Measurements from ENCODE around the gene MRPL54.

MRPL54 gene

DNA sequence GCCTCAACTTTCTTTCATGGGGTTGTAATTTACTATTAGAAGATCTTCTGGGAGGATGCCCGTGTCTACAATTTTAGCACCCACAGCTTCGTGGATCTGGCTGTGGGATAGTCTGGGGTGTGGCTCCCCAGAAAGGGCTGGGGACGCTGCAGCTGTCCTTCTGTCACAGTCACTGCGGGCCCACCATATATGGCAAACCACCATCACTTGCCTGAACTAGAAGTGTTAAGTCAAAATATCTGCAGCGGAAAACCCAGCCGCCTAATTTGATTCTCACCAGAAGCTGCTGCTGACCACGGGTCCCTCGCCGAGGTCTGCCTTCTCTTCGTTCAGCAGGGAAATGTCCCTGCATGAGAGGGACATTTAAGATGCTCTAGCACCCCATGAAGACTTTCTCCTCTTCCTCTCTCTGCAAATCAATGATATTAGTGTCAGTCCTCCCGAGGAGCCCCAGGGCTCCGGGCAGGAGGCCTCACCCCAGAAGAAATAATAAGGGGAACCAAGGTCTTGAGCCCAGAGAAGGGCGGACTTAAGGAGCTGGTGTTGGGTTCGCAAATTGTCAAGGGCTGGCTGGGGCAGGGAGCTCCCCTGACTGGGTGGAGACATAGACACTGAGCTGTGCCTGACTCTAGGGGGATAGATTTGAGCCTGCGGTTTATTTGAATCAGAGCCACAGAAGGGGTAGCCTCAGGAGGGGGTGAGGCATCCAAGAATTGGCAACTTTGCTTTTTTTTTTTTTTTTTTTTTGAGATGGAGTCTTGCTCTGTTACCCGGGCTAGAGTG lies 26.7 kb downstream of the MRPL54 start:
- no peak overlapping the region for H3K4me3 ChIP-seq (ENCODE audit: low read depth, low read length)
- no peak for TF ChIP-seq CTCF (IDR thresholded peaks at IDR 0.05; ENCODE audit: borderline replicate concordance, insufficient read depth, low read depth, low read length)

DNA sequence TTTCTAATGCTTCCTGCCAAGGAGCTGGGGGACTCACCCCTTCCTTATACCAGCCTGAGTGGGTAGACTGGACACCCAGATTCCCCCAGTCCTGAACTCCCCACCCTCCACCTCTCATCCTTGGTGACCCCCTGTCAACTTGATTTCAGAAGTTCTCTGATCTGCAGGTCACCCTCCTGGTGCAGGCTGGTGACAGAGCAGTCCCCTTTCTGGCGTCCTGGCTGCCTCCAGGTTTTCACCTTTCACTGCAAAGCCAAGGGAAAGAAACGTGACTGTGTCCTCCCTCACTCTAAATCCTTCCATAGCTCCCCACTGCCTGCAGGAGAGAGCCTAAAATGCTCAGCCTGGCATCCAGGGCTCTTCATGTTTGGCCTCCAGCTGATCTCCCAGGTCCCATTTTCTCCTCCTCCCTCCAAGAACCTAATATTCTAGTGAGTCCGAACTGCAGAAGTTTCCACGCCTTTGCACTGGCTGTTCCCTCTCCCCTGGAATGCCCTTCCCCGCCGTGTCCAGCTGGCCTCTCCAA lies 27.8 kb downstream of the MRPL54 start:
- H3K4me3 ChIP-seq (ENCODE audit: low read depth, low read length), result no peak overlapping the region
- TF ChIP-seq CTCF (IDR thresholded peaks at IDR 0.05; ENCODE audit: borderline replicate concordance, insufficient read depth, low read depth, low read length), result no peak

DNA sequence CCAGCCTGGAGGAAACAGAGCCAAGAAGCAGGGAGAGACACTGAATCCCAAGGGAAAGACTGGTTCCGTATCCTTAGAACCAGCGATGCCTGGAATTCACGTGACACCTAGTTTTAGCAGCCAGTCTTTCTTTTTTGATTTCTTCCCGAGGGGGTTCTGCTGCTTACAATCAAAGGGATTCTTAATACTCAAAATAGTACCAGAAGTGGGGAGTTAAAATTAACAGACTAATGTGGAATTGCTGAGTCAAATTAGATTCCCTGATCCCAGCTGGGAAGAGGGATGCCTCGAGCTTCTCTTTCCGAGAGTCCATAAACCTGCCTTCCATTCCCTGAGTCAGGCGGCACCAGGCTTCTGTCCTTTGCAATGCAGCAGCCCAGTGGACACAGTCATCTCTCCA lies 28.5 kb downstream of the MRPL54 start:
- H3K4me3 ChIP-seq (ENCODE audit: low read depth, low read length), result no peak overlapping the region
- no peak for TF ChIP-seq CTCF (IDR thresholded peaks at IDR 0.05; ENCODE audit: borderline replicate concordance, insufficient read depth, low read depth, low read length)

DNA sequence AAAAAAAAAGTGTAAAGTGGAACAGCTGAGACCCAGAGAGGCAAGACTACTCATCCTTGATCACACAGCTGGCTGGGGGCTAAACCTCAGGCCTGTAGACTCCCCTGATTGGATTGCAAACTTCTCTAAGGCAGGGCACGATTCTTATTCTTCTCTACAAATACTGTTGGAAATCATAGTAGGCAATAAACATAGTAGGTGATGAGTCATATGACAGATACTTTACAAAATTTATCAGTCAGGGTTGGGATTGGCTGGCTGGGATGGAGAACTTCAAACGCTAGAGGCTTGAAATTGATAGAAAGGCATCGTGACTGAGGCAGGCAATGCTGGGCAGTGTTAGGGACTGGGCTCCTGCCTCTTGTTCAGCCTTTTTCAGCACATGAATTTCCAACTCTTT lies 29.6 kb downstream of the MRPL54 start:
- no peak for TF ChIP-seq CTCF (IDR thresholded peaks at IDR 0.05; ENCODE audit: borderline replicate concordance, insufficient read depth, low read depth, low read length)
- no peak overlapping the region for H3K4me3 ChIP-seq (ENCODE audit: low read depth, low read length)

DNA sequence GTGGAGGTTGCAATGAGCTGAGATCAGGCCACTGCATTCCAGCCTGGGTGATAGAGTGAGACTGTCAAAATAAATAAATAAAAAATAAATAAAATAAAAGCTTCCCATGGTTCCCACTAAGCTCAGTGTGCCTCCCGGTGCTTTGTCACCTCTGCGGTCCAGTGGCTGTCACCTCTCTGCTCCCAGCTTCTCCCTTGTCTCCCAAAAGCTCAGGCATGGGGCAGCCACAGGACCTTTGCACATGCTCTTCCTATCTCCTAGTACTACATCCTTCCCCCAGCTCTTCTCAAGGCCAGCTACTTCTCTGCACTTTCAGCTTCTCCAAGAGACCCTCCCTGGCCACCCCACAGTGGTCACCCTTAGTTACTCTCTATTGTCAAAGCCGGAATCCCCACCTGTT lies 31.3 kb downstream of the MRPL54 start:
- TF ChIP-seq CTCF (IDR thresholded peaks at IDR 0.05; ENCODE audit: borderline replicate concordance, insufficient read depth, low read depth, low read length), result no peak
- no peak overlapping the region for H3K4me3 ChIP-seq (ENCODE audit: low read depth, low read length)

DNA sequence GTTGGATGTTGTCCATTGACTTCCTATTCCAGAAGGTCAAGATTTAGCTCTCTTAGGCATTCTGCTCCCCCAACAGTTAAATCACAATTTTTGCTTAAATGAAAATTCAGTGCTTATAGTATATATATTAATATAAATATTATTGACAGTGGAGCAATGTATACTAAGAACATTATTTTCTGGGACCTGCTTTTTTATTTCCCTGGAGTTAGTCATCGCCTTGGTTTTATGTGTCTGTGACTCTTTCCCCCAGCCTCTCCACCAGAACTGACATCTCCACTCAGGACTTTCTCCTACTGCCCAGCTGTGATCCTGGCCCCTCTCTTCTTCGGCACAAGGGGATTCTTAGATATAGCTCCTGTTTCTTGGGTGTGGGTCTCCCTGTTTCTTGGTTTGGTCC lies 33.9 kb downstream of the MRPL54 start:
- TF ChIP-seq CTCF (IDR thresholded peaks at IDR 0.05; ENCODE audit: borderline replicate concordance, insufficient read depth, low read depth, low read length), result no peak

GRCh38 chr19:3798137-3798536 lies 35.7 kb downstream of the MRPL54 start:
- H3K4me3 ChIP-seq (ENCODE audit: low read depth, low read length), result no peak overlapping the region
- no peak for TF ChIP-seq CTCF (IDR thresholded peaks at IDR 0.05; ENCODE audit: borderline replicate concordance, insufficient read depth, low read depth, low read length)

More for the DNA sequence above, 33.9 kb downstream of the MRPL54 start:
- no peak overlapping the region for H3K4me3 ChIP-seq (ENCODE audit: low read depth, low read length)
